Mesenchymal stem cell (in vitro differentiated cells and primary cell): ENCODE measurements around the gene ALDH6A1.
"Not testable (repeated sequence)": the region's sequence is repeated elsewhere in the genome, so short reads cannot be mapped to it uniquely, and the experiment has no call there.

Source experiments
- DNase-seq: peaks from one replicate; pipeline ENCODE4 v3.0.0-alpha.2; 2013
- H2AFZ ChIP-seq: one replicate; pipeline ENCODE4 v1.6.1; 2013; ENCODE audit warnings: low read depth, mild to moderate bottlenecking, control low read depth, inconsistent platforms, low read length, moderate library complexity
- H2AK5ac ChIP-seq: 2 replicates; pipeline ENCODE4 v1.6.1; 2013; ENCODE audit warnings: low read length, moderate library complexity, mild to moderate bottlenecking, inconsistent platforms; ENCODE audit not compliant: severe bottlenecking
- H2BK120ac ChIP-seq: one replicate; pipeline ENCODE4 v1.6.1; 2013; ENCODE audit warnings: low read depth, mild to moderate bottlenecking, inconsistent platforms, low read length, moderate library complexity
- H2BK12ac ChIP-seq, 2 experiments: one replicate each; pipeline ENCODE4 v1.6.1; 2013; ENCODE audit warnings: inconsistent platforms in 2 of 2, low read length in 2 of 2, mild to moderate bottlenecking in 2 of 2, moderate library complexity in 2 of 2, control low read depth in 1 of 2
- H2BK15ac ChIP-seq: one replicate; pipeline ENCODE4 v1.6.1; 2013; ENCODE audit warnings: mild to moderate bottlenecking, low read depth, inconsistent platforms; ENCODE audit not compliant: poor library complexity, severe bottlenecking
- H2BK5ac ChIP-seq: 2 replicates; pipeline ENCODE4 v1.6.1; 2013; ENCODE audit warnings: low read depth, mild to moderate bottlenecking, low read length, control low read depth, inconsistent platforms; ENCODE audit not compliant: poor library complexity, severe bottlenecking
- H3K14ac ChIP-seq, 2 experiments: one replicate each; pipeline ENCODE4 v1.6.1; 2013; ENCODE audit warnings: inconsistent platforms in 2 of 2, low read length in 2 of 2, control low read depth in 1 of 2, mild to moderate bottlenecking in 1 of 2, moderate library complexity in 1 of 2
- H3K18ac ChIP-seq, 2 experiments: one replicate each; pipeline ENCODE4 v1.6.1; 2013; ENCODE audit warnings: inconsistent platforms in 2 of 2, low read length in 2 of 2, control low read depth in 1 of 2, low read depth in 1 of 2, mild to moderate bottlenecking in 1 of 2
- H3K23ac ChIP-seq, 2 experiments: one replicate each; pipeline ENCODE4 v1.6.1; 2013; ENCODE audit warnings: inconsistent platforms in 2 of 2, low read length in 2 of 2, mild to moderate bottlenecking in 2 of 2, moderate library complexity in 2 of 2, control low read depth in 1 of 2
- H3K27ac ChIP-seq: 2 replicates; pipeline ENCODE4 v1.5.1; 2013; ENCODE audit warnings: mild to moderate bottlenecking, moderate library complexity, low read length, control low read depth, inconsistent platforms; ENCODE audit not compliant: poor library complexity, severe bottlenecking
- H3K27me3 ChIP-seq, 2 experiments: 2 replicates each; pipeline versions ENCODE4 v1.6.1 to v1.7.0; 2013; ENCODE audit warnings: low read length in 2 of 2, mild to moderate bottlenecking in 2 of 2, moderate library complexity in 2 of 2, control low read depth in 1 of 2, inconsistent platforms in 1 of 2; ENCODE audit not compliant: control insufficient read depth in 1 of 2, insufficient read depth in 1 of 2
- H3K36me3 ChIP-seq, 2 experiments: 2 replicates each; pipeline versions ENCODE4 v1.6.1 to v1.7.0; 2013; ENCODE audit warnings: low read length in 2 of 2, control low read depth in 1 of 2, inconsistent platforms in 1 of 2, low read depth in 1 of 2, mild to moderate bottlenecking in 1 of 2; ENCODE audit not compliant: insufficient read depth in 2 of 2, control insufficient read depth in 1 of 2
- H3K4ac ChIP-seq, 2 experiments: one replicate each; pipeline ENCODE4 v1.6.1; 2013; ENCODE audit warnings: inconsistent platforms in 2 of 2, low read length in 2 of 2, mild to moderate bottlenecking in 2 of 2, moderate library complexity in 2 of 2, control low read depth in 1 of 2, low read depth in 1 of 2
- H3K4me1 ChIP-seq: 2 replicates; pipeline ENCODE4 v1.6.1; 2013; ENCODE audit warnings: low read depth, low read length, control low read depth; ENCODE audit not compliant: control insufficient read depth, insufficient read depth
- H3K4me2 ChIP-seq: 2 replicates; pipeline ENCODE4 v1.6.1; 2013; ENCODE audit warnings: low read length, mild to moderate bottlenecking, inconsistent platforms; ENCODE audit not compliant: poor library complexity, severe bottlenecking
- H3K4me3 ChIP-seq, 2 experiments: 2 replicates each; pipeline versions ENCODE4 v1.5.1 to v1.7.0; 2013; ENCODE audit warnings: low read length in 2 of 2, mild to moderate bottlenecking in 2 of 2, control low read depth in 1 of 2, low read depth in 1 of 2; ENCODE audit not compliant: insufficient read depth in 1 of 2
- H3K79me1 ChIP-seq: replicated peaks from 2 replicates; pipeline ENCODE4 v1.6.1; 2013; ENCODE audit warnings: mild to moderate bottlenecking, control low read depth, low read length, inconsistent platforms; ENCODE audit not compliant: poor library complexity, severe bottlenecking
- H3K9ac ChIP-seq: 2 replicates; pipeline ENCODE4 v1.7.0; 2013; ENCODE audit warnings: mild to moderate bottlenecking, low read length, moderate library complexity
- H3K9me3 ChIP-seq: 2 replicates; pipeline ENCODE4 v1.7.0; 2013; ENCODE audit warnings: mild to moderate bottlenecking, low read length; ENCODE audit not compliant: control insufficient read depth
- H4K8ac ChIP-seq: one replicate; pipeline ENCODE4 v1.6.1; 2013; ENCODE audit warnings: inconsistent platforms, mild to moderate bottlenecking, low read length, moderate library complexity
- H4K91ac ChIP-seq: one replicate; pipeline ENCODE4 v1.6.1; 2013; ENCODE audit warnings: mild to moderate bottlenecking, low read length, inconsistent platforms
- WGBS: methylation state at CpG from one replicate; pipeline ENCODE4 v1.1.7; 2013; ENCODE audit warnings: mixed read lengths; 5-methylcytosine and 5-hydroxymethylcytosine counted together

ALDH6A1 gene

DNA sequence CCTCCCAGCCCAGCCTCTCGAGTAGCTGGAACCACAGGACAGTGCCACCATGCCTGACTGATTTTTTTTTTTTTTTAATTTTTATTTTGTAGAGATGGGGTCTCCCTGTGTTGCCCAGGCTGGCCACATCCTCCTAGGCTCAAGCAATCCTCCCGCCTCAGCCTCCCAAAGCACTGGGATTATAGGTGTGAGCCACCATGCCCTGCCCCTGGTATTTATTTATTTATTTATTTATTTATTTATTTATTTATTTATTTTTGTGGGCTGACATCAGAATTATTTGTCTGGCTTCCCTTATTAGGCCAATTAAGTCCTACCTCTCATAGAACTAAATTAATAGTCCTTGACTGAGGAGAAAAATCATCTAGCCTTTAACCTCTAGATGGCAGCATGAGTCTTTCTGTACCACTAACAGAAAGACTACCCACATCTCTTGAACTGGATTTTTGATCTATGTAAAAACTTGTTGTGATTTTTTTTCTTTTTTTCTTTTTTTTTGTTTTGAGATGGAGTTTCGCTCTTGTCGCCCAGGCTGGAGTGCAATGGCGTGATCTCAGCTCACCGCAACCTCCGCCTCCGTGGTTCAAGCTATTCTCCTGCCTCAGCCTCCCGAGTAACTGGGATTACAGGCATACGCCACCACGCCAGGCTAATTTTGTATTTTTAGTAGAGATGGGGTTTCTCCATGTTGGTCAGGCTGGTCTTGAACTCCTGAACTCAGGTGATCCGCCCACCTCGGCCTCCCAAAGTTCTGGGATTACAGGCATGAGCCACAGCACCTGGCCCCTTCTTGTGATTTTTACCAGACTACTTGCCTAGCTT lies 27.4 kb upstream of the ALDH6A1 start:
- DNase-seq = peak; percentile 72
- H3K23ac ChIP-seq, H3K4me3 ChIP-seq, H2AFZ ChIP-seq, H4K8ac ChIP-seq, H3K4me2 ChIP-seq, H3K9me3 ChIP-seq, H3K14ac ChIP-seq, H2BK120ac ChIP-seq, H3K79me1 ChIP-seq, H4K91ac ChIP-seq, H3K18ac ChIP-seq, H3K27me3 ChIP-seq, H2BK5ac ChIP-seq, H2BK15ac ChIP-seq, H3K4ac ChIP-seq, H3K9ac ChIP-seq, H3K27ac ChIP-seq, H3K4me1 ChIP-seq, H2AK5ac ChIP-seq, H2BK12ac ChIP-seq: not testable (repeated sequence)
- H3K36me3 ChIP-seq = peaks cover 2 to 15% of the 10 kb centered on the region in 2 experiments
- 92% methylated on average over 11 of the region's 13 CpGs for WGBS

DNA sequence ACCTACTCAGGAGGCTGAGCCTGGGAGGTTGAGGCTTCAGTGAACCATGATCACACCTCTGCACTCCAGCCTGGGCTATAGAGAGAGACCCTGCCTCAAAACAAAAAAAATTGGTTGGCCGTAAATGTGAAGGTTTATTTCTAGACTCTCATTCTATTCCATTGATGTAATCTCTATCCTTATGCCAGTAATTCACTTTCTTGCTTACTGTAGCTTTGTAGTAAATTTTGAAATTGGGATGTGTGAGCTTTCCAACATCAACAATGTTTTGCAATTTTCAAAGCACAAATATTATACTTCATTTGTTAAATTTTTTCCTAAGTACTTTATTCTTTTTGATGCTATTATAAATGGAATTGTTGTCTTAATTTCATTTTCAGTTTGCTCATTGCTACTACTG lies 25.1 kb upstream of the ALDH6A1 start:
- no peak overlapping the region for H4K91ac ChIP-seq
- no CpG with 5 or more reads among the region's 1 CpG for WGBS
- H2BK5ac ChIP-seq = no peak overlapping the region
- no peaks in the 10 kb centered on the region for H3K79me1 ChIP-seq
- H3K9me3 ChIP-seq = no peaks in the 10 kb centered on the region
- H3K27ac ChIP-seq = no peak overlapping the region
- H4K8ac ChIP-seq = no peak overlapping the region
- peaks cover 5 to 16% of the 10 kb centered on the region in 2 experiments for H3K36me3 ChIP-seq
- no peak overlapping the region for H3K18ac ChIP-seq
- no peak overlapping the region for H3K14ac ChIP-seq
- no peak overlapping the region for H3K9ac ChIP-seq
- no peak overlapping the region for H2AK5ac ChIP-seq
- H2BK120ac ChIP-seq = no peak overlapping the region
- no peak overlapping the region for H2BK15ac ChIP-seq
- no peak overlapping the region for H3K23ac ChIP-seq
- H3K4me3 ChIP-seq = no peak overlapping the region
- no peak overlapping the region for H3K4me2 ChIP-seq
- no peaks in the 10 kb centered on the region for H3K27me3 ChIP-seq
- H2BK12ac ChIP-seq = no peak overlapping the region
- H3K4me1 ChIP-seq = no peaks in the 10 kb centered on the region
- no peak for DNase-seq
- H3K4ac ChIP-seq = no peak overlapping the region
- no peak overlapping the region for H2AFZ ChIP-seq

DNA sequence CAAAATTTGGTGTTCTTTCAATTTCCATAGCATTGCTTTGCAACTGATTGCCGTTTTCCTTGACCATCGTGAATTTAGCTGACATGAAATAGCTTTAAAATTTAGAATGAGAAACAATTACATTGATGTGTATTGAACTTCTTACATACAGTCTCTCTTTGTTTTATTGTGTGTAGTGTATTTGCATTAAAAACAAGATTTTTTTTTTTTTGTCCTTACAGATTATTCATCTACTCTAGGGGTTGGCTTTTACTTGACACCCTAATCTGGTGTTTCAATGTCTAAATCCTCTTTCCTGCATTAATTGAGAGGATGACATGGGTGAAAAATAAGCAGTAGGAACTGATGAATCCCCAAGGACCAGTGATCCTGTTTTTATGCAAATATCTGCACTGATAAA lies 21.1 kb upstream of the ALDH6A1 start:
- Histone ChIP-seq H3K14ac (no peak overlapping the region), H2BK15ac (no peak overlapping the region), H3K18ac (no peak overlapping the region), H2BK5ac (no peak overlapping the region), H3K36me3 (peaks cover 5 to 30% of the 10 kb centered on the region in 2 experiments), H4K8ac (no peak overlapping the region), H3K4me2 (no peak overlapping the region), H3K4me3 (no peak overlapping the region), H3K4ac (no peak overlapping the region), H3K27ac (no peak overlapping the region), H3K4me1 (no peaks in the 10 kb centered on the region), H4K91ac (no peak overlapping the region), H3K23ac (no peak overlapping the region), H3K27me3 (no peaks in the 10 kb centered on the region), H2BK12ac (no peak overlapping the region), H3K9ac (no peak overlapping the region), H3K9me3 (no peaks in the 10 kb centered on the region), H2AFZ (no peak overlapping the region), H3K79me1 (no peaks in the 10 kb centered on the region), H2AK5ac (no peak overlapping the region), H2BK120ac (no peak overlapping the region)
- WGBS = no CpG with 5 or more reads among the region's 2 CpGs
- DNase-seq = no peak

- H3K4me2 ChIP-seq = no peak overlapping the region
- no peak overlapping the region for H2AFZ ChIP-seq
- no peak overlapping the region for H2AK5ac ChIP-seq
- no peak overlapping the region for H3K9ac ChIP-seq
- peaks cover 15% of the 10 kb centered on the region in 2 experiments for H3K36me3 ChIP-seq
- no peaks in the 10 kb centered on the region for H3K27me3 ChIP-seq
- no peak overlapping the region for H3K27ac ChIP-seq
- no peak overlapping the region for H3K4ac ChIP-seq
- no peak overlapping the region for H4K91ac ChIP-seq
- no peak overlapping the region for H2BK5ac ChIP-seq
- H3K9me3 ChIP-seq = no peaks in the 10 kb centered on the region
- H3K23ac ChIP-seq = no peak overlapping the region
- no peak overlapping the region for H2BK120ac ChIP-seq
- H3K18ac ChIP-seq = no peak overlapping the region
- H2BK12ac ChIP-seq = no peak overlapping the region
- H3K79me1 ChIP-seq = peaks cover 11% of the 10 kb centered on the region
- H2BK15ac ChIP-seq = no peak overlapping the region
- H3K4me3 ChIP-seq = no peak overlapping the region
- WGBS = 98% methylated on average over 8 of the region's 8 CpGs
- H4K8ac ChIP-seq = no peak overlapping the region
- no peak for DNase-seq
- no peaks in the 10 kb centered on the region for H3K4me1 ChIP-seq
- H3K14ac ChIP-seq = no peak overlapping the region
Measured at GRCh38 chr14:74089251-74090020, 5.2 kb upstream of the ALDH6A1 start.
